ENCODE measurements around the gene TNIK. TPM values are rescaled to one million over a fixed set of nuclear protein-coding genes. Genes with fewer than 3 reads are reported as not detected.

TNIK gene
- total RNA-seq, 6 experiments from 2014 or later, result 10.6 to 17.2 (median 11.8) TPM

DNA sequence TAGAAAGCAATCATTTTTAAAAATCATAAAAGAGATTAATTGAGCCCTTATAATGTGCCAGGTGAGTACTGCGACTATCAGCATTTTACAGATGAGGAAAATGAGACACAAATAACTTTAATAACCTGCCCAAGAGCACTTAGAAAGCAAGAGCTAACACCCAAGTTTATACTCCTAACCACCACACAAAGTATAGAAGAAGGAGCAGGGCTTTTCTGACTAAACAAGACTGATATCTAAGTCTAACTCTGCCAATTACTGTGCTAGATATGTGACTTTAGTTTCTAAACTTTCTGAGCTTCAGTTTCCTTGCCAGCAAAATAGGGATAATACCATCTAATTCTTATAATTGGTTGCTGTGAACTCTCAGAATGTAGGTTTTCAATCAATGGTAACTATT lies 47.7 kb downstream of the TNIK start:
- DNase-seq, result no peak
- H3K4me1 Mint-ChIP-seq (ENCODE audit: low read depth), result peaks cover 49% of the 10 kb centered on the region
- peaks cover 7% of the 10 kb centered on the region; the same call in 1 of the 2 replicates for H3K36me3 Mint-ChIP-seq (ENCODE audit: low read depth)
- no peaks in the 10 kb centered on the region for H3K27me3 Mint-ChIP-seq (ENCODE audit: insufficient read depth)
- no peak overlapping the region for H3K4me3 Mint-ChIP-seq
- H3K9me3 Mint-ChIP-seq, result no peaks in the 10 kb centered on the region
- TF ChIP-seq, protein P1, sequence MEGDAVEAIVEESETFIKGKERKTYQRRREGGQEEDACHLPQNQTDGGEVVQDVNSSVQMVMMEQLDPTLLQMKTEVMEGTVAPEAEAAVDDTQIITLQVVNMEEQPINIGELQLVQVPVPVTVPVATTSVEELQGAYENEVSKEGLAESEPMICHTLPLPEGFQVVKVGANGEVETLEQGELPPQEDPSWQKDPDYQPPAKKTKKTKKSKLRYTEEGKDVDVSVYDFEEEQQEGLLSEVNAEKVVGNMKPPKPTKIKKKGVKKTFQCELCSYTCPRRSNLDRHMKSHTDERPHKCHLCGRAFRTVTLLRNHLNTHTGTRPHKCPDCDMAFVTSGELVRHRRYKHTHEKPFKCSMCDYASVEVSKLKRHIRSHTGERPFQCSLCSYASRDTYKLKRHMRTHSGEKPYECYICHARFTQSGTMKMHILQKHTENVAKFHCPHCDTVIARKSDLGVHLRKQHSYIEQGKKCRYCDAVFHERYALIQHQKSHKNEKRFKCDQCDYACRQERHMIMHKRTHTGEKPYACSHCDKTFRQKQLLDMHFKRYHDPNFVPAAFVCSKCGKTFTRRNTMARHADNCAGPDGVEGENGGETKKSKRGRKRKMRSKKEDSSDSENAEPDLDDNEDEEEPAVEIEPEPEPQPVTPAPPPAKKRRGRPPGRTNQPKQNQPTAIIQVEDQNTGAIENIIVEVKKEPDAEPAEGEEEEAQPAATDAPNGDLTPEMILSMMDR (IDR thresholded peaks at IDR 0.05), result no peak
- no peak overlapping the region for H3K27ac Mint-ChIP-seq

DNA sequence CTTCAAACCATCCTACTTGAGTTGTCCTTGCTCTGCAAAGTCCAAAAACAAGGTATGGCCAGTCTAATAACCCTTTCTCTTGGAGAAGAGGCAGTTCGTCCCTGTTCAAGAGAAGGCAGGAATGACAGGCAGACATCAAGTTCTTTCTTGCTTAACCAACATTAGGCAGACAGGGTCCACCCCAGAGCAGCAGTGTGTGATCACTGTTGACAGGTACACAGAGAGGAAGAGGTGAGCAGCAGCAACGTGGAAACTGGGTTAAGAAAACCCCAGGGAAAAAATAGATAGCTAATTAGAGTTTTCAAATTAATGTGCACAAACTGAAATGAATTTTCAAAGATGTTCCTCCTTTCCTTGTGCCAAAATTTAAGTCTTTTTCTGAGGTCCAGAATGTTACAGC lies 48.2 kb downstream of the TNIK start:
- Mint-ChIP-seq H3K4me1 (ENCODE audit: low read depth) (peaks cover 49% of the 10 kb centered on the region), H3K9me3 (no peaks in the 10 kb centered on the region), H3K27ac (no peak overlapping the region), H3K4me3 (no peak overlapping the region), H3K36me3 (ENCODE audit: low read depth) (peaks cover 7% of the 10 kb centered on the region; the same call in 1 of the 2 replicates), H3K27me3 (ENCODE audit: insufficient read depth) (no peaks in the 10 kb centered on the region)
- TF ChIP-seq, protein P1 (IDR thresholded peaks at IDR 0.05), result no peak
- DNase-seq, result no peak

DNA sequence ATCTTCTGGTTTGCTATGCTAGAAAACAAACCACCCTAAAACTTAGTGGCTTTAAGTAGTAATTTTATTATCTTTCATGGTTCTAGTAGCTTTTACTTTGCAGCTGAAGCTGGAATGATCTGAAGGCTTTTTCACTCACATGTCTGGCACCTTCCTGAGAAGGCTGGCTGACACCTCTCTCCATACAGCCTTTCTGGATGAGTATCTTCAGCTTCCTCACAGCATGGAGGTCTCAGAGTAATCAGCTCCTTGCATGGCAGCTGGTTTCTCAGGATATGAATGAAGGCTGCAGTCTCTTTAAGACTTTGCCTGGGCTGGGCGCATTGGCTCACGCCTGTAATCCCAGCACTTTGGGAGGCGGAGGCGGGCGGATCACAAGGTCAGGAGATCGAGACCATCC lies 50.0 kb downstream of the TNIK start:
- Mint-ChIP-seq H3K4me3 (no peak overlapping the region), H3K36me3 (ENCODE audit: low read depth) (peaks cover 10% of the 10 kb centered on the region; the same call in 1 of the 2 replicates), H3K27me3 (ENCODE audit: insufficient read depth) (no peaks in the 10 kb centered on the region), H3K4me1 (ENCODE audit: low read depth) (peaks cover 39% of the 10 kb centered on the region), H3K9me3 (no peaks in the 10 kb centered on the region), H3K27ac (no peak overlapping the region)
- TF ChIP-seq, protein P1 (IDR thresholded peaks at IDR 0.05), result no peak
- no peak for DNase-seq

DNA sequence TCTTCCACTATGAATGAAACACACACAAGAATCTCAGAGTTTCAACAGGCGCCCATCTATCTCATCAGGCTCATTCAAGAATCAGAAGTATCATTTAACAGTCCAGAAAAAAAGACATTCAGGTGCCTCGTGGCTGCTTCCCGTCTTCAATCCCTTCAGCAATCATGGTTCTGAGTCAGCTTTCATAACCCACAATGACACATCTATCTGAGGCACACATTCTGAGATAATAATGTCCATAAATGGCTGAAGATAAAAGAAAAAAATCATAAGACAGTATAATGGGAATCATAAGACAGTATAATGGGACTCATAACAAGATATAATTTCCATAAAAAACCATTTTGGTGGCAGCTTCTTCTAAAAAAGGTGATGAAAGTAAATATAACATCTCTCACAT lies 52.4 kb downstream of the TNIK start:
- Mint-ChIP-seq H3K27ac (peak overlapping the region; percentile 81), H3K9me3 (no peaks in the 10 kb centered on the region), H3K36me3 (ENCODE audit: low read depth) (peaks cover 9% of the 10 kb centered on the region; the same call in 1 of the 2 replicates), H3K27me3 (ENCODE audit: insufficient read depth) (no peaks in the 10 kb centered on the region), H3K4me1 (ENCODE audit: low read depth) (peaks cover 32% of the 10 kb centered on the region), H3K4me3 (peak overlapping the region; percentile 14)
- DNase-seq, result peak; percentile 74
- TF ChIP-seq, protein P1 (IDR thresholded peaks at IDR 0.05), result no peak

DNA sequence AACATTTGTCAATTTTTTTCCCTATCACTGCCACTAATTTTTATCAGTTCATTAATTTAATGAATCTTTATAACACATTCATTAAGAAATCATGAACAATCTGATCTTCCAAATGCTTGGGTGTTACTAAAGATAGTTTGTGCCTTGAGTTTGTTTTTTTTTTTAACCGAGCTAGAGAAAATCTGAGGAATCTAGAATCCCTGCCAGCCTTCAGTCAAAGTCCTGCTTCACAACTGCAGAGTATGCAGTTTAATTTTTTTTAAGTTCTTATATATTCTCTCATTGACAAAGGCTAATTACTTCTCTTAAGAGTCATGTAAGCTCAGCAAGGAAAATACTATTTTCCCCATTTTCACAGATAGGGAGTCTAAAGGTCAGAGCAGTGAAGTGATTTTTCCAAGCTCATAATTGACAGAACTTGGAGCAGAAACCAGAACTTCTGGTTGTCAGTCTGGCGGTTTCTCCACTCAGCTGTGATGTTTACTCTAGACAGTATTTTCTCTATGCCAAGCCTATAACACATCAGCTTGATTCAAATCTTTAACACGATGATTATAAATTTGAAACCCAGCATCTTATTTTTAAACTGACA lies 55.7 kb downstream of the TNIK start:
- H3K4me1 Mint-ChIP-seq (ENCODE audit: low read depth), result peaks cover 32% of the 10 kb centered on the region
- peaks cover 14% of the 10 kb centered on the region; the same call in 1 of the 2 replicates for H3K36me3 Mint-ChIP-seq (ENCODE audit: low read depth)
- H3K4me3 Mint-ChIP-seq, result no peak overlapping the region
- H3K27ac Mint-ChIP-seq, result no peak overlapping the region
- TF ChIP-seq, protein P1 (IDR thresholded peaks at IDR 0.05), result no peak
- no peaks in the 10 kb centered on the region for H3K27me3 Mint-ChIP-seq (ENCODE audit: insufficient read depth)
- DNase-seq, result no peak
- H3K9me3 Mint-ChIP-seq, result no peaks in the 10 kb centered on the region

All from HFFc6 (cell line).